22Rv1 (cell line): Measurements from ENCODE around the gene GRM1.

ENCODE experiments used
- CTCF ChIP-seq: fragments of 450-650 bp; IDR thresholded peaks from 2 replicates; pipeline ENCODE4 v1.5.1; 2017; ENCODE audit warnings: mild to moderate bottlenecking
- ZFX ChIP-seq: fragments of 450-650 bp; IDR thresholded peaks from 2 replicates; pipeline ENCODE4 v1.6.1; 2017; ENCODE audit warnings: antibody characterized with exemption, borderline replicate concordance

- TF ChIP-seq CTCF (no peak), ZFX (no peak)
Measured at GRCh38 chr6:146127447-146128215, 98.8 kb downstream of the GRM1 start.
